Measurements from ENCODE around the gene PROM1. TPM values are rescaled to one million over a fixed set of nuclear protein-coding genes. Genes with fewer than 3 reads are reported as not detected.

Gene PROM1
- total RNA-seq, 1 donor from 2014 or later, result 2.9 TPM

GRCh38 chr4:16048619-16049419 is 35.0 kb downstream of the PROM1 start:
- Histone ChIP-seq H3K27me3 (ENCODE audit: low read depth) (no peaks in the 10 kb centered on the region), H3K27ac (replicated peaks) (no peak overlapping the region), H3K4me1 (peaks cover 8% of the 10 kb centered on the region), H3K36me3 (no peaks in the 10 kb centered on the region), H3K4me3 (no peak overlapping the region), H3K9me3 (replicated peaks) (no peaks in the 10 kb centered on the region)
- TF ChIP-seq CTCF (IDR thresholded peaks at IDR 0.05; ENCODE audit: borderline replicate concordance), result no peak
- DNase-seq, result no peak
- intact Hi-C loops (cut with micrococcal nuclease), result no loop called here

GRCh38 chr4:16045687-16046086 is 38.1 kb downstream of the PROM1 start:
- Histone ChIP-seq H3K9me3 (replicated peaks) (no peaks in the 10 kb centered on the region), H3K4me3 (no peak overlapping the region), H3K4me1 (peaks cover 8% of the 10 kb centered on the region), H3K27ac (replicated peaks) (no peak overlapping the region), H3K27me3 (ENCODE audit: low read depth) (no peaks in the 10 kb centered on the region), H3K36me3 (no peaks in the 10 kb centered on the region)
- no peak for DNase-seq
- intact Hi-C loops (cut with micrococcal nuclease), result no loop called here
- TF ChIP-seq CTCF (IDR thresholded peaks at IDR 0.05; ENCODE audit: borderline replicate concordance), result no peak

GRCh38 chr4:16043642-16044498 is 40.0 kb downstream of the PROM1 start:
- H3K9me3 ChIP-seq (replicated peaks), result no peaks in the 10 kb centered on the region
- DNase-seq, result no peak
- no peaks in the 10 kb centered on the region for H3K36me3 ChIP-seq
- H3K27me3 ChIP-seq (ENCODE audit: low read depth), result no peaks in the 10 kb centered on the region
- TF ChIP-seq CTCF (IDR thresholded peaks at IDR 0.05; ENCODE audit: borderline replicate concordance), result no peak
- no peak overlapping the region for H3K4me3 ChIP-seq
- peaks cover 4% of the 10 kb centered on the region for H3K4me1 ChIP-seq
- H3K27ac ChIP-seq (replicated peaks), result no peak overlapping the region
- intact Hi-C loops (cut with micrococcal nuclease), result no loop called here

- Histone ChIP-seq H3K36me3 (no peaks in the 10 kb centered on the region), H3K27ac (replicated peaks) (no peak overlapping the region), H3K4me1 (no peaks in the 10 kb centered on the region), H3K4me3 (no peak overlapping the region), H3K27me3 (ENCODE audit: low read depth) (no peaks in the 10 kb centered on the region), H3K9me3 (replicated peaks) (no peaks in the 10 kb centered on the region)
- no peak for TF ChIP-seq CTCF (IDR thresholded peaks at IDR 0.05; ENCODE audit: borderline replicate concordance)
- no peak for DNase-seq
- intact Hi-C loops (cut with micrococcal nuclease), result no loop called here
Measured at GRCh38 chr4:16039139-16039538, 44.7 kb downstream of the PROM1 start.

GRCh38 chr4:16037901-16038300 is 45.9 kb downstream of the PROM1 start:
- TF ChIP-seq CTCF (IDR thresholded peaks at IDR 0.05; ENCODE audit: borderline replicate concordance), result no peak
- no peaks in the 10 kb centered on the region for H3K4me1 ChIP-seq
- intact Hi-C loops (cut with micrococcal nuclease), result no loop called here
- no peak for DNase-seq
- H3K4me3 ChIP-seq, result no peak overlapping the region
- H3K27me3 ChIP-seq (ENCODE audit: low read depth), result no peaks in the 10 kb centered on the region
- no peak overlapping the region for H3K27ac ChIP-seq (replicated peaks)
- no peaks in the 10 kb centered on the region for H3K9me3 ChIP-seq (replicated peaks)
- H3K36me3 ChIP-seq, result no peaks in the 10 kb centered on the region

Data from left ventricle myocardium inferior (tissue), 1 donor.